Fibroblast of skin of abdomen (primary cell): ENCODE data around the gene RRP7A.
"Not testable (repeated sequence)": the region's sequence is repeated elsewhere in the genome, so short reads cannot be mapped to it uniquely, and the experiment has no call there.

Experiments used
- DNase-seq: peaks from one replicate; pipeline ENCODE4 v3.0.0-alpha.2; 2013

RRP7A gene

DNA sequence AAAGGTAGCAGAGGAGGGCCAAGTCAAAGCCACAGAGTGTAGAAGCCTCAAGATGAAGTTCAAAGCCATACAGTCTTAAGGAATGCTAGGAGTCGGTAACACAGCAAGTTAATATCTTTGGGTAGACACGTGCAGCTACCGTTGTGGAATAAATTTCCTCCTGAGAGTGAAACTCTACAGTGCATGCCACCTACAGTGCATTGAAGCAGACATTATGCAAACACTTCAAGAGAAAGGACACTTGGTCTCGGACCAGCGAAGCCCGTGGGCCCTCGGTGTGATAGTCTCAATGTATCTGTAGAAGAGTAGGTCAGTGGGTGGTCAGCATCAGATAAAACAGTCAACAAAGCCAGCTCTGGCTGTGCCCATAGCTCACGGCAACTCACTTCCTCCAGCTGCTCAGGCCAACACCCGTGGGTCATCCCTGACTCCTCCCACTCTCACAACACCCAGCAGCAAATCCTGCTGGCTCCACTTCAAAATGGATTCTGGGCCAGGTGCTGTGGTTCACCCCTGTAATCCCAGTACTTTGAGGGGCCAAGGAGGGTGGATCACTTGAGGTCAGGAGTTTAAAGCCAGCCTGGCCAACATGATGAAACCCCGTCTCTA, 24.0 kb downstream of the RRP7A start:
- DNase-seq, result not testable (repeated sequence)

DNA sequence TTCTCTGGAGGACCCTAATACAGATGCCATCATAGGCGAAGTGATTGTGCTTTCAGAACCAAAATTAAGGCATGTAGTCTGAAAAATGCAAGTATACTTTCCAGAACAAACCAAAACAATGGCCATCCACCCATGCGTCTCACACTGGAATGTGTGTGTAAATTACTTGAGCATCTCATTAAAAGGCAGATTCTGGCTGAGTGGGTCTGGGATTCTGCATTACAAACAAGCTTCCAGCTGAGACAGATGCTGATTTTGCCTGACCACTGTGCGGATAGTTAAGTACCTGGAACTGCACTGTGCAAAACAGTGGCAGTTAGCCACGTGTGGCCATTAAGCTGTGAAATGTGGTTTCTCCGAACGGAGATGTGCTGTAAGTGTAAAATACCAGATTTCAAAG, 26.2 kb downstream of the RRP7A start:
- no peak for DNase-seq

DNA sequence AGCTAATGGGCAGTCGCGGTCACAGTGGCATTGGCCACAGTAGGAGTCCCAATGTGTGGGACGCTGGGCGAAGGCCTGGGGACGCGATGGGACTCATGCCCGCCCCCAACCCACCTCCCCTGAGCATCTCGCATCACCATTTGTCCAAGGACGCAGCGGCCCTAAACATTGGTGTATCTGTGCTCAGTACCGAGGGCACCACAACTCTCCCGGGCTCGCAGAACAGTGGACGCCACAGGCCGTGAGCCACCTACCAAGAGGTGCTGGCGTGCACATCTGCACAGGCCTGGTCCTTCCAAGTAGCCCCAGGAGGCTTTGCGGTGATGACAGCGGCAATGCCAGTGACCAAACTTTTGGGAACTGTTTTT, 27.3 kb downstream of the RRP7A start:
- DNase-seq, result no peak

DNA sequence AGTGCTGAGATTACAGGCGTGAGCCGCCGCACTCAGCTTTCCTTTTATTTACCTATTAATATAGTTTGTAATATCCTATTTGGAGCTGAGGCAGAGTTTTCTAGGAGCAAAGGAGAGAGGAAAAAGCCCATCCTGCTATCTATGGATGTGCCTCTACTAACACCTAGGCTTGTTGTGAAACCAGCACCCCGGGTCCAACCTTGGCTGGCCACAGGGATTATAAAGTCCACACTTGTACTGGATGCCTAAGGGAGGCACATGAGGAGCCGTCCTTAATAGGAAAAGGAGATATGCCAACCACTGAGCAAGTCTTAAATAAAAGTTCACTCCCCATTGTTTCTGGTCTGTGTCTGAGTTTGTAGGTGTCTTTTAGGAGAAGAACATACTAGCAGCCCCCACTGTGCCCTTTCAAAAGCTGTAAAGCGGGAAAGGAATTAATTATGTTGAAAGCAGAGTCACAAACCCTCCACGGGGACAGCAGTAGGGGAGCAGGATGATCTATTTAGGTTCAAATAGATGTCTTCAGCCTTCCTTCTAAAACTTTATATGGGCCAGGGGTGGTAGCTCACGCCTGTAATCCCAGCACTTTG, 29.3 kb downstream of the RRP7A start:
- DNase-seq, result no peak

DNA sequence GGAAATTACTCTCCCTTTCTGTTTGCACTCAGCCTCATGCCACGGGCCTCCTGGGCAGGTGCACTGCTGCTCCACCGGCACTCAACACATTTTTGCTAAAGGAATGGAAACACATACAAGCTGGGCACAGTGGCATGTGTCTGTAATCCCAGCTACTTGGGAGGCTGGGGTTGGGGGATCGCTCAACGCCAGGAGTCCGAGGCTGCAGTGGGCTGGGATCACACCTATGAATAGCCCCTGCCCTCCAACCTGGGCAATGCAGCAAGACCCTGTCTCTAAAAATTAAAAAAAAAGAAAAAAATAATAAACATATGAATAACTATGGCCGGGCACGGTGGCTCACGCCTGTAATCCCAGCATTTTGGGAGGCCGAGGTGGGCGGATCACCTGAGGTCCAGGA, 30.6 kb downstream of the RRP7A start:
- no peak for DNase-seq

DNA sequence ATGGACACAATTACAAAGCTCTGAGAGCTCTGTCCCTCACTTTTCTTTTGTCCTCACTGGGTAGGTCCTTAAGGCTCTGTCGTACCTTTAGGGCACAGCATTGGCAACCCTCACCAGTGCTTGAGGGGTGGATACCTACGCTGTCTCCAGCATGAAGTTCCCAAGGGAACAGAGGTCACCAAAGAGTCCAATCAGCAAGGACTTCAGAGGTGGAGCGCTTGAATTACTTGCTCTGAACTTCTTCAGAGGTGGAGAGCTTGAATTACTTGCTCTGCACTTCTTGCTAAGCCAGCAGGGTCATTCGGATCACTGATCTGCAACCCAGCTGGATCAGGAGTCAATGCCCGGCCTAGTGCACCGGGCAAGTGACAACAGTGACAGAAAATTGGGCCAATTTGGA, 35.1 kb downstream of the RRP7A start:
- DNase-seq, result no peak

DNA sequence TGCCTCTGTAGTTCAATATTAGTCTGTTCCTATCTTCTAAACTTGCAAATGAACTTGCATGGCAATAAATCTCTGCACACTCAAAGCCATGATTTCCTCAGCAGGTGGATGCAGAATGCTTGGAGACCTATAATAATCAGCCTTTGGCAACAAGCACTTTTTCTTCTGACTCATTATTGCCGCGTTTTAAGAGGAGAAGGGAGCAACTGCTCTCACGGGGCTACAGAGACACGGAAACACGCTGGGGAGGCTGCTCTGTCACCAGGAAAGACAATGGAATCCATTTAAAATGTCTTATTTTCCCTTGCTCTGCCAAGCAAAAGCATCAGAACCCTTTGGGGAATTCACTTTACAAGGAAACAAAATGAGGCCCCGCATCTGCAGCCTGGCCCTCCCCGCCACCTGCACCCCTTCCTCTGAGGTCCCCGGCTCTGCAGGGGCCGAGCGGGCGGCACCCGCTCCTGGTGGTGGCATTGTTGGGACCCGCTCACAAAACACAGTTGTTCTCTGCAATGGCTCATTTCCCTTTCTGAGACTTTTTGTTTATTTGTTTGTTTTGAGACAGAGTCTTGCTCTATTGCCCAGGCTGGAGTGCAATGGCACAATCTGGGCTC, 35.9 kb downstream of the RRP7A start:
- DNase-seq, result not testable (repeated sequence)

DNA sequence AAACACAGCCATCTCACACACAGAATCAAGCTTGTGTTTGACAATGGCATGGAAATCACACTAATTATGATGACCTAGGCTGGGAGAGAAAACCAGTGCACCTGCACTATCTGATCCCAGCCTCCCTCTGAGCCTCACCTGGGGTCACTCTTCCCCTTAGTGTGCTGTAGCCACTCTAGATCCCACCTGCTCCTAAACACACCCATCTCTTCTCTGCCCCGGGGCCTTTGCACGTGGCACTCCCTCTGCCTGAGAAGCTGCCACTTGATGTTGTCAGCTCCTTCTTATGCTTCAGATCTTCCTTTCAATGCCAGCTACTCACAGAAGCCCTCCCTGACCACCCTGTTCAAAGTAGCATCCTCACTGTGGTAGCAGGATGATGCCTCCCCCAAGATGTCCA, 44.5 kb downstream of the RRP7A start:
- no peak for DNase-seq

DNA sequence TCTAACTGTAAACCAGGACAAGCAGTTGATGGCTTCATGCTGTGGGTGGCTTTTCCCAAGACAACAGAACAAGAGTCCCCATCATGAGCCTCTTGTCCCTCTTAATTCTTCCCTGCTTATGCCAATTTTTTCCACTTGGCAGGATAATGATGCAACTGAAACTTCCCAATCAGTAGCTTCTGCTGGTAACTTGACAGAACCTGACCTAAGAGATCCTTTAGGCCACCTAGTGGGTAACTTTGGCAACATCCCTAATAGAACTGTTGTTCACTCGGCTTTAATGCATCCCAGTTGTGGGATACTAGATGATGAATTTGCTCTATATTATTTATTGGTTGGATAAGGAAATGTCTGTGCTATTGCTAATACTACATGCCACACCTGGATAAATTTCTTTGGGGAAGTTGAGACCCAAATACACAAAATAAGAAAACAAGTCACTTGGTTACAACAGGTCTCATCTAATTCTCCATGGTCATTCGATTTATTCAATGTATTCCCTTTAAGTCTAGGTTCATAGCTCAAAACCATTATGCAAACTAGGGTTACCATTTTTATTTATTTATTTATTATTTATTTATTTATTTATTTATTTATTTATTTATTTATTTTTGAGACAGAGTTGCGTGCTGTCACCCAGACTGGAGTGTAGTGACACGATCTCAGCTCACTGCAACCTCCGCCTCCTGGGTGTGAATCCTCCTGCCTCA, 46.0 kb downstream of the RRP7A start:
- DNase-seq, result peak; percentile 70

DNA sequence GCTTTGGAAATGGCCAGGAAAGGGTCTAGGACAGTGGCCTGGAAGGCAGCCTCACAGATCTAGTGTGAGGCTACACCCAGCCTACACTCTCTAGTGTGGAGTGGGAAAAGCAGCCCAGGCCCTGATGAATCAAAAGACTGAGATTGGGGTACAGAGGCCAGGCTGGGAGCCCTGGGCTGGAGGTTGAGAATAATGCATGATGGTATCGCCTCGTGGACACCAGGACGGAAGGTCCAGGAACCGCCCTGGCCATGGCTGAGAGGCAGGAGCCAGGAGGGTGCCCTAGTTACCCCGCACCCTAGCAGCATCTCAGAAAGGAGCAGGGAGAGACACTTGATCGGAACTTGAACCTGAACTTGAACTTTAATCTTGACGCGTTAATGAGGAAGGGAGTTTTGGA, 46.9 kb downstream of the RRP7A start:
- DNase-seq, result no peak

DNA sequence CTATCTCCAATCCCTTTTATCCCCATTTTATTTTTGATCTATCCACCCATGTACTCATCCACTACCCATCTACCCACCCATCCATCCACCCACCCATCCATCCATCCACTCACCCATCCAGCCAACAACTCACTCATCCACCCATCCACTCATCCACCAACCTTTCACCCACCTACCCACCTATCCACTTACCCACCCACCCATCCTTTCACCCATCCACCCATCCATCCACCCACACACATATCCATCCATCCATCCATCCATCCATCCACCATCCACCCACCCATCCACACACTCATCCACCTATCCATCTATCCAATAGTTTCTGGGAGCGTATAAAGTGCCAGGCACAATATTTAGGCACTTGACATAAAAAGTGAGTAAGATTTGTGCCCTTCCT, 48.2 kb downstream of the RRP7A start:
- DNase-seq, result no peak

DNA sequence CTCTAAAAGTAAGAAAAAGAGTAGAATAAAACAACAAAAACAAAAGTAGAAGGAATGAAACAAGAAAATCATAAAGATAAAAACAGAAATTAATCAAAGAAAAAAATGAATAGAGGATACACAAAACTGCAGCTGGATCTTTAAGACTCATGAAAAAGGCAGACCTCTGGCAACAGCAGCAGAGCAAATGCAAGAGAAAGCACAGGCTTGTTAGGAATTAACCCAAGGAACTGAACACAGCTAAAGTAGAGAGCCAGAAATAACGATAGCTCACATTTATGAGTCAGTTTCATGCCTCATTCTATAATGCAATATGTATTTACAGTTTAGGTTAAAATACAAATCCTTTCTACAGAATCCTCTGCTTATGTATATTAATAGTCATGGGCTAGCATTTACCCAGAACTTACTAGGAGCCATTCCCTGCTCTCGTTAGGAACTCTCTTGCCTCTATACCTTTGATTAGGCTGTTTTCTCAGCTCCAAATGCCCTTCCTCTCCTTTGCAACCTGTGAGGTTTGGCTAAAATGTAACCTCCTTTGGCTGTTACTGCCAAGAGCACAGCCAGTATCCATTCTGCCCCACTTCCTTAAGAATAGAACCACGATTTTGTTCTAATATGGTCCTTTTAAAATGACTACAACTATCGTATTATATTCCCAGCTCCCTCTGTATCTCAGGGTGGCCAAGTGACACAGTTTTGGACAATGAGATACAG, 49.1 kb downstream of the RRP7A start:
- no peak for DNase-seq

DNA sequence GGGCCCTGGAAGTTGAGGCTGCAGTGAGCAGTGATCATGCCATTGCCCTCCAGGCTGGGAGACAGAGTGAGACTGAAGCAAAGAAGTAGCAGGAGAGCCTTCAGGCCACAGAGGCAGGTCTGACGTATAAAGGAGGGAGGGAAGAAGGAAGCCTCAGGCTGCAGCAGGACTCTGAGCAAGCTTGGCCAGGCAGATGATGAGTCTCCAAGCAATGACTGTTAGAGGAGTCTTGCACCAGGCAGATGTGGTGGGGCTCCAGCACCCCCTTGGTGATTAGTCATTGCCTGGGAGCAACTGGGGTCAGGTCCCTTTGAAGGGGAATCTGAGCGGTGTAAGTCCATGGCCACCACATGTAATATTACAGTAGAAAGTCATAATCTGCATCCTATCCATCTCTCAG, 50.8 kb downstream of the RRP7A start:
- DNase-seq, result peak; percentile 33

DNA sequence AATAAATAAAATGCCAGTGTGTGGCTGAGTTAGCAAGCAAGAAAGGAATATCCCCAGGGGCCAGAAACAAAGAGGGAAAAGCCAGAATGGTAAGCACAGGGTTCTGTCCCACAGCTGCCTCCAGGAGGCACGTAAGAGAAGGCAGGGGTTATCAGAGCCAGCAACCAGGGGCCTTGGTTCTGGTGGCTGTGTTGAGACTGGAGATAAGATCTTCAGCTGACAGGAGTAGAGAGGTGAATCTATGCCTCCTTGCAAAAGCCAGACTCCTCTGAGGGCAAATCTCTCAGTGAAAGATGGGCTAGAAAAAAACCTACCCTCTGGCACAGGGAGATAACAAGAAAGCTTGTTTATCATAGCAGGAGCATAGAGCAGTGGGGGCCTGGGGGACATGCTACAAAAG, 57.6 kb downstream of the RRP7A start:
- no peak for DNase-seq

DNA sequence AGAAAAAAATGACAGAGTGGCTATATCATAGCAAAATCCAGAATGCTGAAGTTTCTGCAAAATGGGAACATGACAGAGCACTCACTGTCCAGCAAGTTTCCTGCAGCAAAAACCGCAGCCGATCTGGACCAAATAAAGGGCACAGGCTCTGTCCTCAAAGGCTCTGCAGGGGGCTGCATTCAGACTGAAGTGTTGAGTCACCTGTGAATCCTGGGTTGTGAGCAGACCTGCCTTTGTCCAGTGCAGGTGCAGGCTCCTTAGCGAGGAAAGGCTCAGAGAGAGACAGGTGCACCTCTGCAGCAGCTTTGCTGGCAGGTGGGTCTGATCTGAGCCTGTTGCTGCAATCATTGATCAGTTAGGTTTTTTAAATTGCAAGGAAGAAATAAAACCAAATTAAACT, 58.1 kb downstream of the RRP7A start:
- DNase-seq, result no peak
